HG03196 (cell line): ENCODE measurements around the gene CALR.
"Not testable (repeated sequence)": the region's sequence is repeated elsewhere in the genome, so short reads cannot be mapped to it uniquely, and the experiment has no call there.

Source experiments
- ATAC-seq: cut with Tn5 transposase; IDR thresholded peaks from one replicate; pipeline ENCODE4 v1.9.1; 2021; ENCODE audit not compliant: unreplicated experiment

Gene CALR

GRCh38 chr19:12976109-12976508 lies 37.7 kb downstream of the CALR start:
- not testable (repeated sequence) for ATAC-seq

- ATAC-seq: no peak
Measured at GRCh38 chr19:12979974-12980373, 41.6 kb downstream of the CALR start.

GRCh38 chr19:12982648-12983047 lies 44.2 kb downstream of the CALR start:
- no peak for ATAC-seq

- no peak for ATAC-seq
Measured at GRCh38 chr19:12983091-12983490, 44.7 kb downstream of the CALR start.

GRCh38 chr19:12983542-12984142 lies 45.2 kb downstream of the CALR start:
- no peak for ATAC-seq

GRCh38 chr19:12984143-12984627 lies 45.8 kb downstream of the CALR start:
- ATAC-seq: no peak

GRCh38 chr19:12984683-12985048 lies 46.3 kb downstream of the CALR start:
- no peak for ATAC-seq

- no peak for ATAC-seq
Measured at GRCh38 chr19:12985049-12985776, 46.8 kb downstream of the CALR start.

- no peak for ATAC-seq
Measured at GRCh38 chr19:12986726-12987125, 48.3 kb downstream of the CALR start.

GRCh38 chr19:12987190-12987589 lies 48.8 kb downstream of the CALR start:
- no peak for ATAC-seq

GRCh38 chr19:12987781-12988180 lies 49.4 kb downstream of the CALR start:
- no peak for ATAC-seq

GRCh38 chr19:12990431-12990830 lies 52.0 kb downstream of the CALR start:
- ATAC-seq: no peak

GRCh38 chr19:12990853-12991252 lies 52.4 kb downstream of the CALR start:
- ATAC-seq: no peak

- no peak for ATAC-seq
Measured at GRCh38 chr19:12991296-12991695, 52.9 kb downstream of the CALR start.

- ATAC-seq: no peak
Measured at GRCh38 chr19:12992729-12993128, 54.3 kb downstream of the CALR start.

GRCh38 chr19:12993562-12993961 lies 55.2 kb downstream of the CALR start:
- no peak for ATAC-seq
